H9 (cell line): ENCODE results near the gene TCEAL9. TPM values are rescaled to one million over a fixed set of nuclear protein-coding genes. Genes with fewer than 3 reads are reported as not detected.

Experiments used
- DNase-seq: peaks from one replicate; pipeline ENCODE4 v3.0.0-alpha.2; 2017
- H2AFZ ChIP-seq: one replicate; pipeline ENCODE4 v1.6.1; 2013; ENCODE audit warnings: mild to moderate bottlenecking, low read length, control low read depth, moderate library complexity
- H2AK5ac ChIP-seq: 2 replicates; pipeline ENCODE4 v1.6.1; 2013; ENCODE audit warnings: low read length, control low read depth, mixed read lengths; ENCODE audit not compliant: insufficient read length
- H2BK120ac ChIP-seq: one replicate; pipeline ENCODE4 v1.6.1; 2013; ENCODE audit warnings: low read depth, mild to moderate bottlenecking, low read length, control low read depth, inconsistent platforms; ENCODE audit not compliant: poor library complexity, severe bottlenecking
- H2BK12ac ChIP-seq: 2 replicates; pipeline ENCODE4 v1.6.1; 2013; ENCODE audit warnings: low read length, control low read depth, mixed read lengths, low read depth; ENCODE audit not compliant: insufficient read length
- H2BK15ac ChIP-seq: 2 replicates; pipeline ENCODE4 v1.6.1; 2013; ENCODE audit warnings: low read depth, low read length, control low read depth
- H2BK20ac ChIP-seq: one replicate; pipeline ENCODE4 v1.6.1; 2013; ENCODE audit warnings: low read depth, mild to moderate bottlenecking, low read length, control low read depth, inconsistent platforms; ENCODE audit not compliant: poor library complexity, severe bottlenecking
- H2BK5ac ChIP-seq: 2 replicates; pipeline ENCODE4 v1.6.1; 2013; ENCODE audit warnings: low read length, control low read depth, mixed read lengths; ENCODE audit not compliant: insufficient read length
- H3K14ac ChIP-seq: 2 replicates; pipeline ENCODE4 v1.6.1; 2013; ENCODE audit warnings: low read length, control low read depth; ENCODE audit not compliant: insufficient read depth
- H3K18ac ChIP-seq: 2 replicates; pipeline ENCODE4 v1.6.1; 2013; ENCODE audit warnings: low read depth, mild to moderate bottlenecking, mixed read lengths, low read length, control low read depth; ENCODE audit not compliant: insufficient read length
- H3K23ac ChIP-seq: 2 replicates; pipeline ENCODE4 v1.6.1; 2013; ENCODE audit warnings: low read length, control low read depth, mixed read lengths, low read depth; ENCODE audit not compliant: insufficient read length
- H3K23me2 ChIP-seq: 2 replicates; pipeline ENCODE4 v1.6.1; 2013; ENCODE audit warnings: low read depth, mild to moderate bottlenecking, mixed read lengths, low read length, control low read depth; ENCODE audit not compliant: insufficient read length, poor library complexity, severe bottlenecking
- H3K27ac ChIP-seq: 2 replicates; pipeline ENCODE4 v1.5.1; 2013; ENCODE audit warnings: low read length, control low read depth, mixed read lengths, low read depth; ENCODE audit not compliant: insufficient read length
- H3K27me3 ChIP-seq: 2 replicates; pipeline ENCODE4 v1.6.1; 2013; ENCODE audit warnings: low read length, control low read depth, inconsistent platforms; ENCODE audit not compliant: insufficient read depth
- H3K4ac ChIP-seq: 2 replicates; pipeline ENCODE4 v1.6.1; 2013; ENCODE audit warnings: low read depth, mild to moderate bottlenecking, control low read depth, inconsistent platforms, low read length, moderate library complexity
- H3K4me1 ChIP-seq: 2 replicates; pipeline ENCODE4 v1.6.1; 2013; ENCODE audit warnings: low read length, control low read depth, inconsistent platforms; ENCODE audit not compliant: insufficient read depth
- H3K4me2 ChIP-seq: 2 replicates; pipeline ENCODE4 v1.6.1; 2013; ENCODE audit warnings: low read length, control low read depth, mixed read lengths; ENCODE audit not compliant: insufficient read length, insufficient read depth
- H3K56ac ChIP-seq: 2 replicates; pipeline ENCODE4 v1.6.1; 2013; ENCODE audit warnings: low read depth, mild to moderate bottlenecking, mixed read lengths, low read length, control low read depth; ENCODE audit not compliant: insufficient read length
- H3K79me1 ChIP-seq: 2 replicates; pipeline ENCODE4 v1.6.1; 2013; ENCODE audit warnings: low read depth, mild to moderate bottlenecking, moderate library complexity, low read length, control low read depth, inconsistent platforms; ENCODE audit not compliant: insufficient read depth, poor library complexity, severe bottlenecking
- H3K79me2 ChIP-seq: 2 replicates; pipeline ENCODE4 v1.6.1; 2013; ENCODE audit warnings: low read length, control low read depth, inconsistent platforms; ENCODE audit not compliant: insufficient read depth
- H3K9ac ChIP-seq: 2 replicates; pipeline ENCODE4 v1.6.1; 2013; ENCODE audit warnings: low read length, control low read depth, mixed read lengths; ENCODE audit not compliant: insufficient read length; ENCODE audit errors: extremely low read depth
- H3K9me3 ChIP-seq: one replicate; pipeline ENCODE4 v1.6.1; 2013; ENCODE audit warnings: low read depth, low read length, inconsistent platforms; ENCODE audit not compliant: control insufficient read depth
- H3T11ph ChIP-seq: one replicate; pipeline ENCODE4 v1.6.1; 2013; ENCODE audit warnings: mild to moderate bottlenecking, low read length, control low read depth, inconsistent platforms
- H4K20me1 ChIP-seq: one replicate; pipeline ENCODE4 v1.6.1; 2013; ENCODE audit not compliant: control insufficient read depth, insufficient read length, insufficient read depth
- H4K5ac ChIP-seq: 2 replicates; pipeline ENCODE4 v1.6.1; 2013; ENCODE audit warnings: low read depth, mild to moderate bottlenecking, mixed read lengths, low read length, control low read depth; ENCODE audit not compliant: insufficient read length
- H4K8ac ChIP-seq: replicated peaks from 2 replicates; pipeline ENCODE4 v1.6.1; 2013; ENCODE audit warnings: low read length, control low read depth, mixed read lengths, low read depth; ENCODE audit not compliant: insufficient read length
- H4K91ac ChIP-seq: 2 replicates; pipeline ENCODE4 v1.6.1; 2013; ENCODE audit warnings: low read depth, mild to moderate bottlenecking, moderate library complexity, mixed read lengths, low read length, control low read depth; ENCODE audit not compliant: insufficient read length
- H3K27ac Mint-ChIP-seq, 3 experiments: 2 replicates in 2 of 3; 3 replicates in 1 of 3; pipeline ENCODE4 v1.8.0; 2020 to 2021; ENCODE audit warnings: mixed read lengths in 3 of 3, mild to moderate bottlenecking in 1 of 3, moderate library complexity in 1 of 3
- H3K27me3 Mint-ChIP-seq: 2 replicates; pipeline ENCODE4 v1.8.0; 2021; ENCODE audit warnings: low read depth, mild to moderate bottlenecking, moderate library complexity, mixed read lengths
- H3K36me3 Mint-ChIP-seq, 3 experiments: 2 replicates in 2 of 3; 3 replicates in 1 of 3; pipeline ENCODE4 v1.8.0; 2020 to 2021; ENCODE audit warnings: low read depth in 3 of 3, mixed read lengths in 3 of 3; ENCODE audit not compliant: insufficient read depth in 1 of 3
- H3K4me1 Mint-ChIP-seq, 2 experiments: 2 replicates each; pipeline ENCODE4 v1.8.0; 2020; ENCODE audit warnings: mixed read lengths in 2 of 2
- H3K4me3 Mint-ChIP-seq, 2 experiments: 2 replicates in 1 of 2; 3 replicates in 1 of 2; pipeline ENCODE4 v1.8.0; 2020 to 2021; ENCODE audit warnings: mild to moderate bottlenecking in 2 of 2, mixed read lengths in 2 of 2, moderate library complexity in 1 of 2
- H3K9me3 Mint-ChIP-seq, 2 experiments: 2 replicates in 1 of 2; 3 replicates in 1 of 2; pipeline ENCODE4 v1.8.0; 2020; ENCODE audit warnings: mild to moderate bottlenecking in 2 of 2, mixed read lengths in 2 of 2, moderate library complexity in 1 of 2
- WGBS: extraction: QIAGEN DNeasy Blood & Tissue Kit; methylation state at CpG from one replicate; pipeline ENCODE4 v1.1.7; 2013; ENCODE audit warnings: missing lambda C conversion rate, low lambda C conversion rate, mixed read lengths; ENCODE audit not compliant: insufficient read length; ENCODE audit errors: extremely low coverage; 5-methylcytosine and 5-hydroxymethylcytosine counted together
- total RNA-seq: library from RNA; stranded (reverse); gene quantifications from 2 replicates; pipeline ENCODE4 v1.2.1, GENCODE V29; 2021
- TF ChIP-seq, protein P1 (sequence below): fragments of 200-600 bp; sonication (generic); conservative IDR thresholded peaks from 3 replicates; pipeline ENCODE4 v1.8.0; 2021; ENCODE audit warnings: antibody characterized with exemption, mild to moderate bottlenecking

TCEAL9 gene
- total RNA-seq, 1 experiment from 2014 or later, result 30.5 TPM

GRCh38 chrX:103396660-103397059 is 40.4 kb downstream of the TCEAL9 start:
- no peak overlapping the region for H4K91ac ChIP-seq
- H2BK12ac ChIP-seq, result no peak overlapping the region
- no peak overlapping the region for H3K56ac ChIP-seq
- H3K27me3 ChIP-seq, result no peaks in the 10 kb centered on the region
- Mint-ChIP-seq H3K27ac (no peak overlapping the region), H3K4me3 (no peak overlapping the region), H3K27me3 (peaks cover 8% of the 10 kb centered on the region), H3K4me1 (no peaks in the 10 kb centered on the region), H3K36me3 (no peaks in the 10 kb centered on the region), H3K9me3 (peaks cover 0 to 58% of the 10 kb centered on the region in 2 experiments; a peak in 4 of 5 replicates)
- H3K4me1 ChIP-seq, result no peaks in the 10 kb centered on the region
- no peak overlapping the region for H2BK120ac ChIP-seq
- no peak for DNase-seq
- H3K79me2 ChIP-seq, result no peaks in the 10 kb centered on the region
- H2BK20ac ChIP-seq, result no peak overlapping the region
- H3K4me2 ChIP-seq, result no peak overlapping the region
- no peak overlapping the region for H3K4ac ChIP-seq
- WGBS, result no CpG with 5 or more reads among the region's 2 CpGs
- no peak overlapping the region for H3K14ac ChIP-seq
- H3K23ac ChIP-seq, result no peak overlapping the region
- no peaks in the 10 kb centered on the region for H3K9me3 ChIP-seq
- no peak overlapping the region for H3K9ac ChIP-seq
- H2BK15ac ChIP-seq, result no peak overlapping the region
- H2BK5ac ChIP-seq, result no peak overlapping the region
- H3K18ac ChIP-seq, result no peak overlapping the region
- no peak overlapping the region for H2AFZ ChIP-seq
- H3K79me1 ChIP-seq, result no peaks in the 10 kb centered on the region
- H3T11ph ChIP-seq, result no peak overlapping the region
- H4K8ac ChIP-seq, result no peak overlapping the region
- H4K20me1 ChIP-seq, result no peaks in the 10 kb centered on the region
- TF ChIP-seq, protein P1, sequence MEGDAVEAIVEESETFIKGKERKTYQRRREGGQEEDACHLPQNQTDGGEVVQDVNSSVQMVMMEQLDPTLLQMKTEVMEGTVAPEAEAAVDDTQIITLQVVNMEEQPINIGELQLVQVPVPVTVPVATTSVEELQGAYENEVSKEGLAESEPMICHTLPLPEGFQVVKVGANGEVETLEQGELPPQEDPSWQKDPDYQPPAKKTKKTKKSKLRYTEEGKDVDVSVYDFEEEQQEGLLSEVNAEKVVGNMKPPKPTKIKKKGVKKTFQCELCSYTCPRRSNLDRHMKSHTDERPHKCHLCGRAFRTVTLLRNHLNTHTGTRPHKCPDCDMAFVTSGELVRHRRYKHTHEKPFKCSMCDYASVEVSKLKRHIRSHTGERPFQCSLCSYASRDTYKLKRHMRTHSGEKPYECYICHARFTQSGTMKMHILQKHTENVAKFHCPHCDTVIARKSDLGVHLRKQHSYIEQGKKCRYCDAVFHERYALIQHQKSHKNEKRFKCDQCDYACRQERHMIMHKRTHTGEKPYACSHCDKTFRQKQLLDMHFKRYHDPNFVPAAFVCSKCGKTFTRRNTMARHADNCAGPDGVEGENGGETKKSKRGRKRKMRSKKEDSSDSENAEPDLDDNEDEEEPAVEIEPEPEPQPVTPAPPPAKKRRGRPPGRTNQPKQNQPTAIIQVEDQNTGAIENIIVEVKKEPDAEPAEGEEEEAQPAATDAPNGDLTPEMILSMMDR, result no peak
- H4K5ac ChIP-seq, result no peak overlapping the region
- H2AK5ac ChIP-seq, result no peak overlapping the region
- no peaks in the 10 kb centered on the region for H3K23me2 ChIP-seq
- no peak overlapping the region for H3K27ac ChIP-seq
